Right lobe of liver (tissue), 6 donors: ENCODE results near the gene TMEM248. TPM values are rescaled to one million over a fixed set of nuclear protein-coding genes. Genes with fewer than 3 reads are reported as not detected.

Experiments used
- ATAC-seq, 4 donors: fragments of 200-7000 bp; cut with Tn5 transposase; one replicate each; pipeline ENCODE4 v1.9.1; 2020; ENCODE audit warnings: mild to moderate bottlenecking in 4 of 4, moderate library complexity in 4 of 4
- DNase-seq, 3 donors: peaks; one replicate each; pipeline ENCODE4 v3.0.0-alpha.2; 2020
- H3K27ac ChIP-seq, 3 donors: fragments of 200-600 bp; one replicate each; pipeline ENCODE4 v1.8.0; 2022
- H3K27me3 ChIP-seq, 2 donors: fragments of 200-600 bp; one replicate each; pipeline ENCODE4 v1.8.0; 2022
- H3K36me3 ChIP-seq, 4 donors: fragments of 200-600 bp; sonication (generic) in 1 of 4; one replicate each; pipeline versions ENCODE4 v1.5.1 to v1.8.0; 2017 to 2022; ENCODE audit warnings: control low read depth in 1 of 4
- H3K4me1 ChIP-seq, 4 donors: fragments of 200-600 bp; sonication (generic) in 1 of 4; one replicate each; pipeline versions ENCODE4 v1.5.1 to v1.8.0; 2017 to 2022; ENCODE audit warnings: control low read depth in 1 of 4
- H3K4me3 ChIP-seq, 3 donors: fragments of 200-600 bp; one replicate each; pipeline ENCODE4 v1.8.0; 2022
- H3K9me3 ChIP-seq, 4 donors: fragments of 200-600 bp; sonication (generic) in 1 of 4; one replicate each; pipeline versions ENCODE4 v1.5.1 to v1.8.0; 2017 to 2022; ENCODE audit warnings: control low read depth in 1 of 4
- POLR2A ChIP-seq: fragments of 450-650 bp; IDR thresholded peaks from one replicate; pipeline ENCODE4 v1.6.1; 2017; ENCODE audit warnings: antibody characterized with exemption, mild to moderate bottlenecking
- WGBS: methylation state at CpG from one replicate; pipeline ENCODE4 v1.1.6; 2018; ENCODE audit warnings: low coverage, low lambda C conversion rate; ENCODE audit not compliant: insufficient coverage; ENCODE audit errors: missing lambda C conversion rate; 5-methylcytosine and 5-hydroxymethylcytosine counted together
- intact Hi-C, 2 donors: fragments of 100-400 bp; cut with DNase I; formaldehyde crosslinking; loops; one replicate each; pipeline versions ENCODE4 v1.11.2 to v1.14.1; 2022
- total RNA-seq, 6 experiments: library from RNA; depleted of rRNA in 2 of 6; stranded (reverse); fragments of >200 nt in 2 of 6; fragmentation: NEBNext Ultra II Directional in 3 of 6; extraction: Animal tissue kit (Norgen Biotek cat#: 25700) in 3 of 6; gene quantifications; one replicate each; pipeline versions ENCODE4 v1.1.0 to v1.2.4, GENCODE V29; 2016 to 2023
- TF ChIP-seq, protein P1 (sequence below), 4 donors: fragments of 200-600 bp in 3 of 4; fragments of 450-650 bp in 1 of 4; IDR thresholded peaks; one replicate each; pipeline versions ENCODE4 v1.5.1 to v1.8.0; 2016 to 2022; ENCODE audit warnings: antibody characterized with exemption in 4 of 4, mild to moderate bottlenecking in 2 of 4
- donor health status: DM: no; HTN: yes; CAD: no.
- donor health status: DM: no; HTN: no; CAD: no.
- donor health status: DM: no; HTN: no; CAD: no.
- donor health status: DM: no; HTN: yes; CAD: no.
- donor health status: DM: no; HTN: yes; CAD: no.

TMEM248 gene
- total RNA-seq, 6 experiments from 2014 or later: 53.3 to 76.5 (median 63.2) TPM

DNA sequence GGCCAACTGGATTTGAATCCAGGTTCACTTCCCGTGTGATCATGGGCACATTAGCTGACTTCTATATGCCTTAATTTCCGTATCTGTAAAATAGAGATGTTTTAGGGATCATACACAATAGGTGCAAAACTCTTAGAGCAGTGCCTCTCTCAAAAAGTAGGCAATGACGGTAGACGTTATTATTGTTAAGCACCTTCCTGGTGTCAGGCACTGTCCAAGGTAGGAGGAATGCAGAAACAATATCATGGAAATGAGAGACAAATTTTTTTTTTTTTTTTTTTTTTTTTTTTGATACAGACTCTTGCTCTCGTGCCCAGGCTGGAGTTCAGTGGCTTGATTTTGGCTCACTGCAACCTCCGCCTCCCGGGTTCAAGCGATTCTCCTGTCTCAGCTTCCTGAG lies 8.1 kb downstream of the TMEM248 start:
- no peaks in the 10 kb centered on the region for H3K9me3 ChIP-seq
- TF ChIP-seq, protein P1, sequence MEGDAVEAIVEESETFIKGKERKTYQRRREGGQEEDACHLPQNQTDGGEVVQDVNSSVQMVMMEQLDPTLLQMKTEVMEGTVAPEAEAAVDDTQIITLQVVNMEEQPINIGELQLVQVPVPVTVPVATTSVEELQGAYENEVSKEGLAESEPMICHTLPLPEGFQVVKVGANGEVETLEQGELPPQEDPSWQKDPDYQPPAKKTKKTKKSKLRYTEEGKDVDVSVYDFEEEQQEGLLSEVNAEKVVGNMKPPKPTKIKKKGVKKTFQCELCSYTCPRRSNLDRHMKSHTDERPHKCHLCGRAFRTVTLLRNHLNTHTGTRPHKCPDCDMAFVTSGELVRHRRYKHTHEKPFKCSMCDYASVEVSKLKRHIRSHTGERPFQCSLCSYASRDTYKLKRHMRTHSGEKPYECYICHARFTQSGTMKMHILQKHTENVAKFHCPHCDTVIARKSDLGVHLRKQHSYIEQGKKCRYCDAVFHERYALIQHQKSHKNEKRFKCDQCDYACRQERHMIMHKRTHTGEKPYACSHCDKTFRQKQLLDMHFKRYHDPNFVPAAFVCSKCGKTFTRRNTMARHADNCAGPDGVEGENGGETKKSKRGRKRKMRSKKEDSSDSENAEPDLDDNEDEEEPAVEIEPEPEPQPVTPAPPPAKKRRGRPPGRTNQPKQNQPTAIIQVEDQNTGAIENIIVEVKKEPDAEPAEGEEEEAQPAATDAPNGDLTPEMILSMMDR (IDR thresholded peaks at IDR 0.05): no peak
- no peak for TF ChIP-seq POLR2A
- H3K36me3 ChIP-seq: peaks cover 0 to 7% (median 0%) of the 10 kb centered on the region in 4 donors
- no peak overlapping the region for H3K27ac ChIP-seq
- no peak for ATAC-seq
- peaks cover 0 to 19% (median 0%) of the 10 kb centered on the region in 4 donors for H3K4me1 ChIP-seq
- WGBS: 92% methylated on average over 5 of the region's 8 CpGs
- no peak for DNase-seq
- H3K4me3 ChIP-seq: no peak overlapping the region
- H3K27me3 ChIP-seq: no peaks in the 10 kb centered on the region
- intact Hi-C loops: no loop called here

DNA sequence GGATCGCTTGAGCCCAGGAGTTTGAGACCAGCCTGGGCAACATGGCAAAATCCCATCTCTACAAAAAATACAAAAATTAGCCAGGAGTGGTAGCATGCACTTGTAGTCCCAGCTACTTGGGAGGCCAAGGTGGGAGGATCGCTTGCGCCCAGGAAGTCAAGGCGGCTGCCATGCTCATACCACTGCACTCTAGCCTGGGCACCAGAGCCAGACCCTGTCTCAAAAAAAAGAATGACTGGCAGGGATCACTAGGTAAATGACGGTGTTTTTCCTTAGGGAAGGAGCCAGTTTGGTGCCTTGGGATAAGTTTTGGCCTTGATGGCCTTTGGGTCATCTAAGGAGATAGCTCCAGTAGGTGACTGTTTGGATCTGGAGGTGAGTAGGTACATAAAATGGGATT lies 8.9 kb downstream of the TMEM248 start:
- intact Hi-C loops: no loop called here

DNA sequence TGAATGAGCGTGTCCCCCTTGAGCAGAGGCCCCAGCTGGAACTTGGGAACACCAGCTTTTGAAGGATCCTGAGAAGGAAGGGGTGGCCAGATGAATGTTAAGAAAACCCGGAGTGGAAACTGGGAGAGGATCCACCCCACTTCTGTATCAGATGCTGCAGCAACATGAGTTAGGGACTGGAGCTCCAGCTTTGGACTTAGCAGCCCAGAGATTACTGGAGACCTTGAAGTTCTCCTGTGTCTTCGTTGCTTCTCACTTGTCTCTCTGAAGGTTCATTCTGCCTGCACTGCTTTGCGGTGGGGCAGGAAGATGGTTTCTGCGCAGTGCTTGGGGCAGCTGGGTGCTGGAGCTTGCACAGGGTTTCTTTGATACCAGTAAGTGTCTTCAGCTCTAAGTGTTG lies 9.3 kb downstream of the TMEM248 start:
- 60% methylated on average over 3 of the region's 5 CpGs for WGBS
- TF ChIP-seq, protein P1 (IDR thresholded peaks at IDR 0.05): no peak
- TF ChIP-seq POLR2A: no peak
- Histone ChIP-seq H3K36me3 (peaks cover 0 to 3% (median 0%) of the 10 kb centered on the region in 4 donors), H3K27ac (no peak overlapping the region), H3K27me3 (no peaks in the 10 kb centered on the region), H3K4me1 (peaks cover 0 to 19% (median 0%) of the 10 kb centered on the region in 4 donors), H3K9me3 (no peaks in the 10 kb centered on the region), H3K4me3 (no peak overlapping the region)
- DNase-seq (no peak), ATAC-seq (no peak)
- intact Hi-C loops: no loop called here

More for the DNA sequence above, 8.9 kb downstream of the TMEM248 start:
- no peaks in the 10 kb centered on the region for H3K9me3 ChIP-seq
- H3K36me3 ChIP-seq: peaks cover 0 to 7% (median 0%) of the 10 kb centered on the region in 4 donors
- no peak for DNase-seq
- H3K4me1 ChIP-seq: peaks cover 0 to 19% (median 0%) of the 10 kb centered on the region in 4 donors
- no peak overlapping the region for H3K4me3 ChIP-seq
- WGBS: 100% methylated on average over 5 of the region's 5 CpGs
- ATAC-seq: no peak
- TF ChIP-seq, protein P1 (IDR thresholded peaks at IDR 0.05): no peak
- TF ChIP-seq POLR2A: no peak
- H3K27me3 ChIP-seq: no peaks in the 10 kb centered on the region
- no peak overlapping the region for H3K27ac ChIP-seq

DNA sequence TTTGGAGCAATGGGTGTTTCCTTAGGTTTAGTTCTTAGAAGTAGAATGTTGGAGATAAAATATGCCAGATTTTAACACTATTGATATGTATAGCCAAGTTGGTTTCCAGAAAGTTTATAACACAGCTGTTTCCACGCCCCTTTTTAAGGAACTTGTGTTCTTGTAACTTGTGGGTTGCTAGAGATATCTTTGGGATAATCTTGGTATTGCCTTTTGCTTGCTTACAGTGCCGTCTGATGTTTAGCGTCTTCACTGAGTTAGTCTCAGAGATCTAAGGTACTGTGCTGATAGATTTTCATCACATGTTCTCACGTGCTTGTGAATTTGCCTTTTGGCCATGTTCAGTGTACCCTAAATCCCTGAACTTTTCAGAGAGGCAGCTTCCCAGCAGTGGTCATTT lies 12.4 kb downstream of the TMEM248 start:
- intact Hi-C loops: no loop called here
- ATAC-seq (no peak), DNase-seq (no peak)
- Histone ChIP-seq H3K4me1 (no peaks in the 10 kb centered on the region), H3K4me3 (no peak overlapping the region), H3K36me3 (peaks cover 0 to 3% (median 0%) of the 10 kb centered on the region in 4 donors), H3K27me3 (no peaks in the 10 kb centered on the region), H3K9me3 (no peaks in the 10 kb centered on the region), H3K27ac (no peak overlapping the region)
- 67% methylated on average over 4 of the region's 4 CpGs for WGBS
- no peak for TF ChIP-seq POLR2A
- TF ChIP-seq, protein P1 (IDR thresholded peaks at IDR 0.05): no peak

DNA sequence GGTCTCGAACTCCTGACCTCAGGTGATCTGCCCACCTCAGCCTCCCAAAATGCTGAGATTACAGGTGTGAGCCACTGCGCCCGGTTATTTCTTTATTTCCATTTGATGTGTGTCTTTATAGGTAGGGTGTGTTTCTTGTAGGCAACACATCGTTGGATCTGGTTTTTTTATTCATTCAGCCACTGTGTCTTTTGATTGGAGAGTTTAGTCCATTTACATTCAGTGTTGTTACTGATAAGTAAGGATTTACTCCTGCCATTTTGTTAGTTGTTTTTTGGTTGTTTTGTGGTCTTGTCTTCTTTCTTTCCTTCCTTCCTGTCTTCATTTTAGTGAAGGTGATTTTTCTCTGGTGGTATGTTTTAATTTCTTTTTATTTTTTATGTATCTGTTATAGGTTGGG lies 16.9 kb downstream of the TMEM248 start:
- ATAC-seq (no peak), DNase-seq (no peak)
- whole genome bisulfite sequencing: 80% methylated on average over 1 of the region's 4 CpGs
- intact Hi-C loops: no loop called here
- H3K9me3 ChIP-seq: no peaks in the 10 kb centered on the region
- TF ChIP-seq, protein P1 (IDR thresholded peaks at IDR 0.05): no peak
- TF ChIP-seq POLR2A: no peak
- peaks cover 0 to 20% (median 1%) of the 10 kb centered on the region in 4 donors for H3K36me3 ChIP-seq
- H3K4me1 ChIP-seq: no peaks in the 10 kb centered on the region
- H3K27me3 ChIP-seq: no peaks in the 10 kb centered on the region
- no peak overlapping the region for H3K27ac ChIP-seq
- H3K4me3 ChIP-seq: no peak overlapping the region
